ENCODE measurements around the gene TBL3.
A peak's percentile ranks its signal among the peaks of the same experiment; 100 is the strongest.

Gene TBL3

DNA sequence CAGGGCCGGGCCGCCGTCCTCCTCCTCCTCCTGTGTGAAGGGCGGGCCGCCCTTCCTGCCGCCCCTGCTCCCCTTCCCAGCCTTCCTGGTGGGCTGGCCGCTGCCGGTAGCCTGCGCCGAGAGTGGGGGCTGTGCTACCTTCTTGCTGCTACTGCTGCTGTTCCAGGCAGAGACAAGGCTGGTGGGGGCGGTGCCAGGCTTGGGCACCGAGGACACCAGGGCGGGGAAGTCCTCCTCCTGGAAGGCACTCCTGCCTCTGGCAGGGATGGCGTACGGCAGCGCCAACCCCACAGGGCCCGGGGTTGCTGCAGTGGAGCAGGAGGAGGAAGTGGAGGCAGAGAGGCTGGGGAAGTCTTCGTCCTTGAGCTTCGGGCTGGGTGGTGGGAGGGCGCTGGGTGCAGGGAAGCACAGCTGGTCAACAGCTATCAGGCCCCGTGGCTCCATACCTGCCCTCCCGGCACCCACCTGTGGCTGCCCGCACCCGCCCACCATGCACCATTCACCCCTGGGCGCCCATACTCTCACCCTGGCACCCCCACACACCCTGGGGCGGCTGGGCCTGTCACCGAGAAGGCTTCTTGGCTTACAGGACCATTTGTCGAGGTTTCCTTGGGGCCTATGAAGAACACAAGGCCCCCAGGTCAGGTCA, 28.1 kb downstream of the TBL3 start:
- H3K4me3 ChIP-seq (replicated peaks; ENCODE audit: low read depth, low read length) = no peak overlapping the region
- TF ChIP-seq, protein P1, sequence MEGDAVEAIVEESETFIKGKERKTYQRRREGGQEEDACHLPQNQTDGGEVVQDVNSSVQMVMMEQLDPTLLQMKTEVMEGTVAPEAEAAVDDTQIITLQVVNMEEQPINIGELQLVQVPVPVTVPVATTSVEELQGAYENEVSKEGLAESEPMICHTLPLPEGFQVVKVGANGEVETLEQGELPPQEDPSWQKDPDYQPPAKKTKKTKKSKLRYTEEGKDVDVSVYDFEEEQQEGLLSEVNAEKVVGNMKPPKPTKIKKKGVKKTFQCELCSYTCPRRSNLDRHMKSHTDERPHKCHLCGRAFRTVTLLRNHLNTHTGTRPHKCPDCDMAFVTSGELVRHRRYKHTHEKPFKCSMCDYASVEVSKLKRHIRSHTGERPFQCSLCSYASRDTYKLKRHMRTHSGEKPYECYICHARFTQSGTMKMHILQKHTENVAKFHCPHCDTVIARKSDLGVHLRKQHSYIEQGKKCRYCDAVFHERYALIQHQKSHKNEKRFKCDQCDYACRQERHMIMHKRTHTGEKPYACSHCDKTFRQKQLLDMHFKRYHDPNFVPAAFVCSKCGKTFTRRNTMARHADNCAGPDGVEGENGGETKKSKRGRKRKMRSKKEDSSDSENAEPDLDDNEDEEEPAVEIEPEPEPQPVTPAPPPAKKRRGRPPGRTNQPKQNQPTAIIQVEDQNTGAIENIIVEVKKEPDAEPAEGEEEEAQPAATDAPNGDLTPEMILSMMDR (IDR thresholded peaks at IDR 0.05; ENCODE audit: low read length, missing control alignments) = no peak
- no peak for DNase-seq (ENCODE audit: low read depth)

DNA sequence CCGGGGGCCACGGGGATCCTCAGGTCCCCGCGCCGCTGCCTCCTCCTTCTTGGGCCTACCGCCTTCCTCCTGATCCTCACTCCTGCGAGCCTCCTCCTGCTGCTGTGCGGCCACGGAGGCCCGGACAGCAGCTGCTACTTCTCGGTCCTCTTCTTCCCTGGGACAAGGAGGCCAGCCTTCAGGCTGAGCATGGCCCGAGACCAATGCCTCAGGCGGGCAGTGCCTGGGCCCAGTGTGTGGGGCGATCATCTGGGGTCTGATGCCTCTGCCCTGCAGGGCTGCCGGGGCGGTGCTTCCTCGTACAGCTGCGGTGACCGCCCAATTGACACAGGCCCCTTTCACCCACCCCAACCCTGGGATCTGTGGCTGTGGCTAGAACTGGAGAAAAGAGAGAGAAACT, 29.2 kb downstream of the TBL3 start:
- H3K4me3 ChIP-seq (replicated peaks; ENCODE audit: low read depth, low read length) = no peak overlapping the region
- DNase-seq (ENCODE audit: low read depth) = no peak
- TF ChIP-seq, protein P1 (IDR thresholded peaks at IDR 0.05; ENCODE audit: low read length, missing control alignments) = no peak

DNA sequence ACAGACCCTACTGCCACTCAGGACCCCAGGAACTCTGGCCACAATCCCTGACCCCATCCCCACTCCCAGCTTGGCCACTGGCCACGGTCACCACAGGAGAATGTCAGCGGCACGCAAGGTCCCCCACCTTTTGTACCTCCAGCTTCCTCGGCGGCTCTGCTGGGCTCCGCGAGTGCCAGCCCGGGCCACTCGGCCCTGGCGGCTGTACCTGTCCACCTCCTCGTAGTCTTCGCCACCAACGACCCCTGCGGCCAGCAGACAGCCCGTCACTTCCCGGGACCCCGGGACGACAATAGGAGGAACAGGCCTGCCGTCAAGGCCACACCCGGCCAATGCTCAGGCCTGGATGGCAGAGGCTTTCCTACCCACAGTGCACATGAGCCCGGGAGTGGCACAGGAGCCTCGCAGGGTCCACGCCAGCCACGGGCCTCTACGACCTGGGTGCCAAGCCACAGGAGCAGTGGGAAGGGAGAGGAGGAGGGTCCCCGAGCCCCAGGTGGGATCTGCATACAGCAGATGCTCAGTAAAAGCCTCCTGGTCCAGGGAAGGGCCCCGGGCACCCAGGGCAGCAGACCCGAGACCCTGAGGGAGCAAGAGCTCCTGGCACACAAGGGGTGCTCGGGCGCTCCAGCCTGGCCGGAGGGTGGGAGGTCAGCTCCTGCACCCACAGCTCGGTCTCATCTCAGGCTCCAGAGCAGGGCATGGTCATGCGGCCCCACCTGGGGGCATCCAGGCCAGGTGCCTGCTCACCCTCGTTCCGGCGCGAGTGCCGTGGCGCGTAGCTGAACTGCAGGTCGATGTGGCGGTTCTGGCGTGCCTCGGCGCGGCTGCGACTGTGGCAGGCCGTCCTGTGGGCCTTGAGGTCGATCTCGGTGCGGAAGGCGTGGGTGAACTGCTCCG, 29.9 kb downstream of the TBL3 start:
- TF ChIP-seq, protein P1 (IDR thresholded peaks at IDR 0.05; ENCODE audit: low read length, missing control alignments) = no peak
- DNase-seq (ENCODE audit: low read depth) = no peak
- H3K4me3 ChIP-seq (replicated peaks; ENCODE audit: low read depth, low read length) = no peak overlapping the region

DNA sequence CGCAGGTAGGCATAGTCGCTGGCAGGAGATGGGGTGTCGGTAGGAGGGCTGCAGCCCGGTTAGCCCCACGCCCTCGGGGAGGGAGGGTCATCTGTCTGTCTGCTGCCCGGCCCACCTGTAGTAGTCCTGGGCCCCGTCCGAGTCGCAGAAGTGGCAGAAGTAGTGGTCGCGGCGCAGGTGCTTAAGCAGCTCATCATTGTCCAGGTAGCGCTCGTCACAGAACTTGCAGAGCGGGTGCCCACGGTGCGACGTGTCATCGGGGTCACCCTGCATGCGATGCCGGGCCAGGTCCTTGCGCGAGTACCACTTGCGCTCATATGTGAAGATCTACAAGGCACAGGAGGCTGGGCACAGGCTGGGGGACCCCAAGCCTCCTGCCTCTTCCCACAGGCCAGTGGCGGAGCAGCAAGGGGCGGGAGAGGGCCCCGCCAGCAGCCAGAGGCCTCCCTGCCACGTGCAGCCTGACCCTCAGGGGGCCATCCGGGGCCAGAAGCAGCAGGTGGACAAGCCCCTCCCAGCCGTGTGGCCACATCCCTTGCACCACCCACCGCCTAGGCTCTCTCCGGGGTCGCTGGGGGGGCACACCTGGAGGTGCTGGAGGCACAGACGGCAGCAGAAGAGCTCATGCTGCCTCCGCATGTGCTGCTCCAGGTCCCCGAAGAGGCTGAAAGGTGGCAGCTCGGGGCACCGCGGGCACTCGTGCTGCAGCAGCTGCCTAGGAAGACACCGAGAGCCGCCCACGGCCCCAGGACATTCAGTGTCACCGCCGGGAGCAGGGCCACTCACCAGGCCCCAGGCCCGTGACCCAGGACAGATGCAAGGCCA, 30.8 kb downstream of the TBL3 start:
- no peak for DNase-seq (ENCODE audit: low read depth)
- TF ChIP-seq, protein P1 (IDR thresholded peaks at IDR 0.05; ENCODE audit: low read length, missing control alignments) = no peak
- H3K4me3 ChIP-seq (replicated peaks; ENCODE audit: low read depth, low read length) = no peak overlapping the region

DNA sequence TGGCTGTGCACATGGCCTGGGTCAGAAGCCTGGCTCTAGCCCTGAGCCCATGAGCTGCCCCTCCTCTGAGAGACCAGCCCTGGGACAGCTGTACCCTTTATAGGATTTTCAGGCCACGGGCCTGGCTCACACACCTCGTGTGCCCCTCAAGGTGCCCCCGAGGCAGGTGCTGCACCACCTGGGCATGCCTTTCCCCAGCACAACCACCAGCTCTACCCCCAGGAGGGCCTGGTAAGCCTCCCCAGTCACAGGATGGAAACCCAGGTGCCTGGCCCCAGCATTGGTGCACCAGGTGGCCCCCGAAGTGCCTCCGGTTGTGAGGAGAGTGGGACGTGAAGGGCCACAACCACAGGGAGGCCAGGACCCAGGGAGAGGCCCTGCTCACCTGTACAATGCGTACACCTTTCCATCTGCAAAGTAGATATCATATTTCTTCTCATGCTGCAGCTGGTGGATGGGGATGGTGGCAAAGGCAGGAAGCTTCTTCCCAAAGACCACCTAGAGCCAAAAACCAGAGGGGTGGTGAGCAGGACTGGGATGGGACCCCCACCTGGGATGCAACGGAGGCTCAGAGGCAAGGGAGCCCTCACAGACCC, 31.5 kb downstream of the TBL3 start:
- TF ChIP-seq, protein P1 (IDR thresholded peaks at IDR 0.05; ENCODE audit: low read length, missing control alignments) = no peak
- DNase-seq (ENCODE audit: low read depth) = no peak
- no peak overlapping the region for H3K4me3 ChIP-seq (replicated peaks; ENCODE audit: low read depth, low read length)

DNA sequence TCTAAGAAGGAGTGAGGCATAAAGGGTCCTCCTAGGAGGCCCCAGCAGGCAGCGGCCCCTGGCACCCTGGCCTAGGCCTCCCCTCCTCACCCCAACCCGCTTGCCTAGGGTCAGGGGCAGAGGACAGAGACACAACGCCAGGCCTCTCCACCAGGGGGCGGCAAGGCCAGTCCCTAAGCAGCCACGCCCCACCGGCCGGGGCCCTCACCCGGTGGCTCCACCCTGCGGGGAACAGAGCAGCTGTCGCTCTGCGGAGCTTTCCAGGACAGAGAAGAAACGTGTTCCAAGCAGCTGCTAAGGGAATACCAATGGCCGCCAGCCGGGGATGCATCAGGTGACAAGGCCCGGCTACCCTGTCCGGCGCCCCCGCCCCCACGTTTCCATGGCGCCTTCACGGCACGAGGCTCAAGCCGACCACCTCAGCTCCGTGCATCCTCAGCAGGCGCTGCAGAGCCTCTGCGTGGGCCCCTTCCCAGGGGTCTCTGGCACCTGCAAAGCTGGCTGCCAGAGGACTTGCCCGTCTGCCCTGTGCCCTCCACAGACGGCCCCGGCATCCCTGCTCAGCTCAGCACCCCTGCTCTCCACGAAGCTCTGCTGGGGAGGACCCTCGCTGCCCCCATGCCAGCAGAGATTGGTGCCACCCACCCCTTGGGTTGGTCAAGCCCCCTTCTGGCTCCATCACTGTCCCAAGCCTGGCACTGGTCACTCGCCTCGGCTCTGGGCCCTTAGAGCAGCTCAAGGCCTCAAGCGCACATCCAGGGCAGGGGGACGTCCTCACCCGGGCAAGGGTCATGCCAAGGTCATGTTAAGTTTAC, 32.2 kb downstream of the TBL3 start:
- H3K4me3 ChIP-seq (replicated peaks; ENCODE audit: low read depth, low read length) = no peak overlapping the region
- DNase-seq (ENCODE audit: low read depth) = peak; percentile 84
- TF ChIP-seq, protein P1 (IDR thresholded peaks at IDR 0.05; ENCODE audit: low read length, missing control alignments) = peak; percentile 89

All from fibroblast of pulmonary artery (primary cell).